Esophagus muscularis mucosa (tissue), 4 donors: ENCODE results near the gene OR51V1. TPM values are rescaled to one million over a fixed set of nuclear protein-coding genes. Genes with fewer than 3 reads are reported as not detected.

Experiments
- DNase-seq: peaks from one replicate; pipeline ENCODE4 v3.0.0-alpha.2; 2017; ENCODE audit errors: extremely low spot score
- H3K27ac ChIP-seq, 4 donors: fragments of 200-600 bp; sonication (generic); replicated peaks in 1 of 4; 1 replicate in 3 of 4; 2 replicates in 1 of 4; pipeline ENCODE4 v1.5.1; 2016 to 2019; ENCODE audit warnings: mild to moderate bottlenecking in 1 of 4
- H3K27me3 ChIP-seq, 4 donors: fragments of 200-600 bp; sonication (generic); one replicate each; pipeline versions ENCODE4 v1.5.1 to v1.6.0; 2016 to 2019
- H3K36me3 ChIP-seq, 4 donors: fragments of 200-600 bp; sonication (generic); one replicate each; pipeline ENCODE4 v1.5.1; 2016 to 2019
- H3K4me1 ChIP-seq, 4 donors: fragments of 200-600 bp; sonication (generic); one replicate each; pipeline ENCODE4 v1.5.1; 2016 to 2019
- H3K4me3 ChIP-seq, 4 donors: fragments of 200-600 bp; sonication (generic); 1 replicate in 2 of 4; 2 replicates in 2 of 4; pipeline ENCODE4 v1.5.1; 2016 to 2019; ENCODE audit warnings: mild to moderate bottlenecking in 4 of 4, moderate library complexity in 1 of 4
- H3K9me3 ChIP-seq, 4 donors: fragments of 200-600 bp; sonication (generic); 1 replicate in 3 of 4; 2 replicates in 1 of 4; pipeline ENCODE4 v1.5.1; 2016 to 2019
- CTCF ChIP-seq, 3 experiments: fragments of 200-600 bp in 2 of 3; fragments of 450-650 bp in 1 of 3; sonication (generic) in 2 of 3; IDR thresholded peaks; one replicate each; pipeline ENCODE4 v1.5.1; 2017 to 2019; ENCODE audit warnings: antibody characterized with exemption in 3 of 3, mild to moderate bottlenecking in 2 of 3, moderate library complexity in 1 of 3
- EP300 ChIP-seq: sonication (generic); formaldehyde crosslinking; IDR thresholded peaks from one replicate; pipeline ENCODE4 v1.6.1; 2017; ENCODE audit warnings: antibody characterized with exemption
- POLR2A ChIP-seq: fragments of 450-650 bp; IDR thresholded peaks from one replicate; pipeline ENCODE4 v1.6.1; 2017; ENCODE audit warnings: antibody characterized with exemption, moderate library complexity, mild to moderate bottlenecking, low read depth
- POLR2AphosphoS5 ChIP-seq, 2 donors: sonication (generic); formaldehyde crosslinking; IDR thresholded peaks; one replicate each; pipeline ENCODE4 v1.6.1; 2017; ENCODE audit warnings: antibody characterized with exemption in 2 of 2
- WGBS: methylation state at CpG from one replicate; pipeline ENCODE4 v1.1.5; 2018; 5-methylcytosine and 5-hydroxymethylcytosine counted together
- intact Hi-C: fragments of 100-400 bp; cut with DNase I; formaldehyde crosslinking; loops from one replicate; pipeline ENCODE4 v1.15.1; 2023
- total RNA-seq, 4 donors: library from RNA; depleted of rRNA; stranded (reverse); fragments of >200 nt; gene quantifications; one replicate each; pipeline versions ENCODE4 v1.1.0 to v1.2.1, GENCODE V29; 2016

Gene OR51V1
- total RNA-seq, 4 donors from 2014 or later = not detected

GRCh38 chr11:5198285-5198684, 2.2 kb downstream of the OR51V1 start:
- Histone ChIP-seq H3K27ac (no peak overlapping the region), H3K4me1 (no peaks in the 10 kb centered on the region), H3K4me3 (no peak overlapping the region), H3K27me3 (no peaks in the 10 kb centered on the region), H3K36me3 (no peaks in the 10 kb centered on the region), H3K9me3 (no peaks in the 10 kb centered on the region)
- TF ChIP-seq EP300 = no peak
- no peak for TF ChIP-seq CTCF (IDR thresholded peaks at IDR 0.05)
- TF ChIP-seq POLR2A = no peak
- no peak for TF ChIP-seq POLR2AphosphoS5 (IDR thresholded peaks at IDR 0.05)
- intact Hi-C loops = no loop called here
- no peak for DNase-seq

GRCh38 chr11:5197536-5197935, 2.9 kb downstream of the OR51V1 start:
- Histone ChIP-seq H3K4me1 (no peaks in the 10 kb centered on the region), H3K4me3 (no peak overlapping the region), H3K27me3 (no peaks in the 10 kb centered on the region), H3K36me3 (no peaks in the 10 kb centered on the region), H3K27ac (no peak overlapping the region), H3K9me3 (no peaks in the 10 kb centered on the region)
- WGBS = 60% methylated on average over 3 of the region's 3 CpGs
- TF ChIP-seq POLR2A = no peak
- intact Hi-C loops = no loop called here
- no peak for DNase-seq

- Histone ChIP-seq H3K4me1 (no peaks in the 10 kb centered on the region), H3K36me3 (no peaks in the 10 kb centered on the region), H3K27ac (no peak overlapping the region), H3K4me3 (no peak overlapping the region), H3K27me3 (no peaks in the 10 kb centered on the region), H3K9me3 (no peaks in the 10 kb centered on the region)
- no peak for TF ChIP-seq EP300
- no peak for TF ChIP-seq CTCF (IDR thresholded peaks at IDR 0.05)
- TF ChIP-seq POLR2AphosphoS5 (IDR thresholded peaks at IDR 0.05) = no peak
- TF ChIP-seq POLR2A = no peak
- 63% methylated on average over 3 of the region's 3 CpGs for WGBS
- intact Hi-C loops = no loop called here
- DNase-seq = no peak
Measured at GRCh38 chr11:5196731-5197130, 3.8 kb downstream of the OR51V1 start.

DNA sequence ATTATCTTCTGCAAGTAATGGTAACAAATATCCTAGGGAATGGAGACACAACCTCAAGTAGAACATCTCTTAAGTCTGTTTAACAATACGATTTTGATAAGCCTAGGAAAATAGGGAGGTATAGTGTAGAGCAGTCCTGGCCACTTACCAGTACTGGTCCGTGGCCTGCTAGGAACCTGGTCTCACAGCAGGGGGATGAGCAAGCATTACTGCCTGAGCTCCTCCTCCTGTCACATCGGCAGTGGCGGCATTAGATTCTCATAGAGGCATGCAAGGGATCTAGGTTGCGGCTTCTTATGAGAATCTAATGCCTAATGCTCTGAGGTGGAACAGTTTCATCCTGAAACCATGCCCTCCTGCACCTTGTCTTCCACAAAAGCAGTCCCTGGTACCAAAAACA, 4.4 kb downstream of the OR51V1 start:
- H3K27me3 ChIP-seq = no peaks in the 10 kb centered on the region
- H3K4me3 ChIP-seq = no peak overlapping the region
- DNase-seq = no peak
- H3K4me1 ChIP-seq = no peaks in the 10 kb centered on the region
- H3K36me3 ChIP-seq = no peaks in the 10 kb centered on the region
- no peak overlapping the region for H3K27ac ChIP-seq
- intact Hi-C loops = no loop called here
- H3K9me3 ChIP-seq = no peaks in the 10 kb centered on the region
- WGBS = 73% methylated on average over 5 of the region's 5 CpGs
- TF ChIP-seq POLR2AphosphoS5 (IDR thresholded peaks at IDR 0.05) = no peak
- TF ChIP-seq POLR2A = no peak
- no peak for TF ChIP-seq CTCF (IDR thresholded peaks at IDR 0.05)
- TF ChIP-seq EP300 = no peak

GRCh38 chr11:5192738-5193137, 7.7 kb downstream of the OR51V1 start:
- TF ChIP-seq EP300 = no peak
- TF ChIP-seq POLR2A = no peak
- TF ChIP-seq POLR2AphosphoS5 (IDR thresholded peaks at IDR 0.05) = no peak
- no peak for TF ChIP-seq CTCF (IDR thresholded peaks at IDR 0.05)
- Histone ChIP-seq H3K27me3 (no peaks in the 10 kb centered on the region), H3K27ac (no peak overlapping the region), H3K4me1 (no peaks in the 10 kb centered on the region), H3K4me3 (no peak overlapping the region), H3K36me3 (no peaks in the 10 kb centered on the region), H3K9me3 (peaks cover 0 to 6% (median 2%) of the 10 kb centered on the region in 4 donors)
- 29% methylated on average over 1 of the region's 1 CpG for WGBS
- no peak for DNase-seq
- intact Hi-C loops = no loop called here
